Spinal cord (tissue), 10 donors: ENCODE data around the gene LRRC4C. TPM values are rescaled to one million over a fixed set of nuclear protein-coding genes. Genes with fewer than 3 reads are reported as not detected.

Source experiments
- DNase-seq, 6 donors: peaks; one replicate each; pipeline versions ENCODE4 v3.0.0 to v3.0.0-alpha.2; 2013 to 2015; ENCODE audit warnings: low spot score in 6 of 6, low read depth in 4 of 6
- H3K27ac ChIP-seq: one replicate; pipeline ENCODE4 v1.5.1; 2013; ENCODE audit warnings: low read depth, low read length, control low read depth
- H3K27me3 ChIP-seq: one replicate; pipeline ENCODE4 v1.6.1; 2013; ENCODE audit warnings: low read length; ENCODE audit not compliant: control insufficient read depth, insufficient read depth
- H3K36me3 ChIP-seq: one replicate; pipeline ENCODE4 v1.6.1; 2013; ENCODE audit warnings: low read length; ENCODE audit not compliant: control insufficient read depth, insufficient read depth
- H3K4me1 ChIP-seq: one replicate; pipeline ENCODE4 v1.6.1; 2013; ENCODE audit warnings: low read length; ENCODE audit not compliant: control insufficient read depth, insufficient read depth
- H3K4me3 ChIP-seq: one replicate; pipeline ENCODE4 v1.5.1; 2013; ENCODE audit warnings: low read depth, low read length, control low read depth
- H3K9me3 ChIP-seq: one replicate; pipeline ENCODE4 v1.6.1; 2013; ENCODE audit warnings: low read length; ENCODE audit not compliant: control insufficient read depth, insufficient read depth
- WGBS: methylation state at CpG from one replicate; pipeline ENCODE4 v1.1.5; 2013; ENCODE audit warnings: missing lambda C conversion rate; ENCODE audit not compliant: insufficient coverage; 5-methylcytosine and 5-hydroxymethylcytosine counted together
- polyA plus RNA-seq, 2 donors: library from polyadenylated mRNA; unstranded; fragments of 120-200 nt; gene quantifications; one replicate each; pipeline ENCODE4 v1.2.1, GENCODE V29; 2013; ENCODE audit not compliant: insufficient read length in 2 of 2
- total RNA-seq, 2 donors: library from RNA; depleted of rRNA in 1 of 2; stranded (reverse); fragments of 120-200 nt in 1 of 2; fragments of >200 nt in 1 of 2; gene quantifications; one replicate each; pipeline versions ENCODE4 v1.2.3 to v1.2.4, GENCODE V29; 2013 to 2014
- donor health status: healthy.

LRRC4C gene
- total and polyA plus RNA-seq, 4 donors: 25.6 to 54.9 (median 39.0) TPM

- WGBS: no CpG with 5 or more reads among the region's 3 CpGs
- Histone ChIP-seq H3K4me1 (no peaks in the 10 kb centered on the region), H3K27ac (no peak overlapping the region), H3K4me3 (no peak overlapping the region), H3K27me3 (no peaks in the 10 kb centered on the region), H3K9me3 (peaks cover 4% of the 10 kb centered on the region), H3K36me3 (no peaks in the 10 kb centered on the region)
- DNase-seq: no peak
Observed at GRCh38 chr11:40340911-40341310, 1118.5 kb downstream of the LRRC4C start.

GRCh38 chr11:40338739-40339138 is 1120.7 kb downstream of the LRRC4C start:
- Histone ChIP-seq H3K9me3 (peaks cover 1% of the 10 kb centered on the region), H3K27ac (no peak overlapping the region), H3K4me1 (no peaks in the 10 kb centered on the region), H3K27me3 (no peaks in the 10 kb centered on the region), H3K4me3 (no peak overlapping the region), H3K36me3 (no peaks in the 10 kb centered on the region)
- no CpG with 5 or more reads among the region's 6 CpGs for WGBS
- DNase-seq: peak in 1 of 6 donors; percentile 16

GRCh38 chr11:40338062-40338461 is 1121.4 kb downstream of the LRRC4C start:
- no CpG with 5 or more reads among the region's 3 CpGs for WGBS
- Histone ChIP-seq H3K27ac (no peak overlapping the region), H3K27me3 (no peaks in the 10 kb centered on the region), H3K4me3 (no peak overlapping the region), H3K9me3 (no peaks in the 10 kb centered on the region), H3K36me3 (no peaks in the 10 kb centered on the region), H3K4me1 (no peaks in the 10 kb centered on the region)
- DNase-seq: no peak

GRCh38 chr11:40337118-40337517 is 1122.3 kb downstream of the LRRC4C start:
- no peak for DNase-seq
- H3K4me3 ChIP-seq: no peak overlapping the region
- WGBS: 60% methylated on average over 1 of the region's 3 CpGs
- H3K27ac ChIP-seq: no peak overlapping the region
- H3K4me1 ChIP-seq: no peaks in the 10 kb centered on the region
- H3K27me3 ChIP-seq: no peaks in the 10 kb centered on the region
- no peaks in the 10 kb centered on the region for H3K36me3 ChIP-seq
- no peaks in the 10 kb centered on the region for H3K9me3 ChIP-seq

GRCh38 chr11:40328890-40329614 is 1130.4 kb downstream of the LRRC4C start:
- peak in 5 of 6 donors; percentile 5 to 80 (median 15) for DNase-seq
- H3K4me3 ChIP-seq: no peak overlapping the region
- 43% methylated on average over 3 of the region's 5 CpGs for WGBS
- no peaks in the 10 kb centered on the region for H3K27me3 ChIP-seq
- no peaks in the 10 kb centered on the region for H3K36me3 ChIP-seq
- H3K27ac ChIP-seq: no peak overlapping the region
- no peaks in the 10 kb centered on the region for H3K4me1 ChIP-seq
- no peaks in the 10 kb centered on the region for H3K9me3 ChIP-seq

- H3K36me3 ChIP-seq: no peaks in the 10 kb centered on the region
- no peaks in the 10 kb centered on the region for H3K4me1 ChIP-seq
- H3K9me3 ChIP-seq: no peaks in the 10 kb centered on the region
- no peak overlapping the region for H3K27ac ChIP-seq
- H3K4me3 ChIP-seq: no peak overlapping the region
- no peaks in the 10 kb centered on the region for H3K27me3 ChIP-seq
- DNase-seq: no peak
- 94% methylated on average over 2 of the region's 3 CpGs for WGBS
Observed at GRCh38 chr11:40323241-40323640, 1136.2 kb downstream of the LRRC4C start.

GRCh38 chr11:40321537-40321936 is 1137.9 kb downstream of the LRRC4C start:
- Histone ChIP-seq H3K36me3 (no peaks in the 10 kb centered on the region), H3K27me3 (no peaks in the 10 kb centered on the region), H3K4me1 (no peaks in the 10 kb centered on the region), H3K4me3 (no peak overlapping the region), H3K9me3 (no peaks in the 10 kb centered on the region), H3K27ac (no peak overlapping the region)
- WGBS: no CpG with 5 or more reads among the region's 1 CpG
- no peak for DNase-seq

- Histone ChIP-seq H3K27ac (no peak overlapping the region), H3K36me3 (no peaks in the 10 kb centered on the region), H3K4me3 (no peak overlapping the region), H3K4me1 (no peaks in the 10 kb centered on the region), H3K9me3 (no peaks in the 10 kb centered on the region), H3K27me3 (no peaks in the 10 kb centered on the region)
- no peak for DNase-seq
Observed at GRCh38 chr11:40316171-40316570, 1143.3 kb downstream of the LRRC4C start.

GRCh38 chr11:40315122-40315521 is 1144.3 kb downstream of the LRRC4C start:
- Histone ChIP-seq H3K27me3 (no peaks in the 10 kb centered on the region), H3K9me3 (no peaks in the 10 kb centered on the region), H3K36me3 (no peaks in the 10 kb centered on the region), H3K4me1 (no peaks in the 10 kb centered on the region), H3K4me3 (no peak overlapping the region), H3K27ac (no peak overlapping the region)
- no CpG with 5 or more reads among the region's 1 CpG for WGBS
- no peak for DNase-seq

- no peaks in the 10 kb centered on the region for H3K4me1 ChIP-seq
- H3K27me3 ChIP-seq: no peaks in the 10 kb centered on the region
- no peak overlapping the region for H3K27ac ChIP-seq
- no peak for DNase-seq
- H3K36me3 ChIP-seq: no peaks in the 10 kb centered on the region
- H3K4me3 ChIP-seq: no peak overlapping the region
- 83% methylated on average over 1 of the region's 2 CpGs for WGBS
- H3K9me3 ChIP-seq: no peaks in the 10 kb centered on the region
Observed at GRCh38 chr11:40314327-40314726, 1145.1 kb downstream of the LRRC4C start.
